Measurements from ENCODE around the gene TNFSF8.

Gene TNFSF8

GRCh38 chr9:114923918-114924317, 6.5 kb downstream of the TNFSF8 start (continued):
- TF ChIP-seq PATZ1 (CRISPR knock-in tag; IDR thresholded peaks at IDR 0.05; ENCODE audit: borderline replicate concordance) (no peak), CSRNP3 (CRISPR knock-in tag; IDR thresholded peaks at IDR 0.05) (no peak), SNAI2 (CRISPR knock-in tag; IDR thresholded peaks at IDR 0.05) (no peak), ZNF8 (CRISPR knock-in tag; IDR thresholded peaks at IDR 0.05) (no peak), ZC3H10 (CRISPR knock-in tag; IDR thresholded peaks at IDR 0.05) (no peak), ISL1 (CRISPR knock-in tag; IDR thresholded peaks at IDR 0.05) (no peak), ZFP3 (CRISPR knock-in tag; IDR thresholded peaks at IDR 0.05) (no peak)

- TF ChIP-seq PATZ1 (CRISPR knock-in tag; IDR thresholded peaks at IDR 0.05; ENCODE audit: borderline replicate concordance) (no peak), POU6F1 (CRISPR knock-in tag; IDR thresholded peaks at IDR 0.05; ENCODE audit: borderline replicate concordance, low read depth) (no peak), GLIS3 (CRISPR knock-in tag; IDR thresholded peaks at IDR 0.05) (no peak), ZNF8 (CRISPR knock-in tag; IDR thresholded peaks at IDR 0.05) (no peak), ZFP3 (CRISPR knock-in tag; IDR thresholded peaks at IDR 0.05) (no peak), SNAI2 (CRISPR knock-in tag; IDR thresholded peaks at IDR 0.05) (no peak), RARB (CRISPR knock-in tag; IDR thresholded peaks at IDR 0.05) (no peak), TCF4 (CRISPR knock-in tag; IDR thresholded peaks at IDR 0.05; ENCODE audit: borderline replicate concordance) (no peak), OSR1 (CRISPR knock-in tag; IDR thresholded peaks at IDR 0.05) (no peak), CREB5 (CRISPR knock-in tag; IDR thresholded peaks at IDR 0.05; ENCODE audit: low read depth) (no peak), ESRRG (CRISPR knock-in tag; IDR thresholded peaks at IDR 0.05) (no peak), TOX (CRISPR knock-in tag; IDR thresholded peaks at IDR 0.05; ENCODE audit: borderline replicate concordance) (no peak), ISL1 (CRISPR knock-in tag; IDR thresholded peaks at IDR 0.05) (no peak), ARNTL (CRISPR knock-in tag; IDR thresholded peaks at IDR 0.05; ENCODE audit: borderline replicate concordance, low read depth) (no peak), TSHZ2 (CRISPR knock-in tag; IDR thresholded peaks at IDR 0.05) (no peak), ZC3H10 (CRISPR knock-in tag; IDR thresholded peaks at IDR 0.05) (no peak), ZFP30 (CRISPR knock-in tag; IDR thresholded peaks at IDR 0.05) (no peak), CSRNP3 (CRISPR knock-in tag; IDR thresholded peaks at IDR 0.05) (no peak)
- no peak for ATAC-seq
Observed at GRCh38 chr9:114921171-114921570, 9.2 kb downstream of the TNFSF8 start.
